ENCODE data around the gene GCN1.

DNA sequence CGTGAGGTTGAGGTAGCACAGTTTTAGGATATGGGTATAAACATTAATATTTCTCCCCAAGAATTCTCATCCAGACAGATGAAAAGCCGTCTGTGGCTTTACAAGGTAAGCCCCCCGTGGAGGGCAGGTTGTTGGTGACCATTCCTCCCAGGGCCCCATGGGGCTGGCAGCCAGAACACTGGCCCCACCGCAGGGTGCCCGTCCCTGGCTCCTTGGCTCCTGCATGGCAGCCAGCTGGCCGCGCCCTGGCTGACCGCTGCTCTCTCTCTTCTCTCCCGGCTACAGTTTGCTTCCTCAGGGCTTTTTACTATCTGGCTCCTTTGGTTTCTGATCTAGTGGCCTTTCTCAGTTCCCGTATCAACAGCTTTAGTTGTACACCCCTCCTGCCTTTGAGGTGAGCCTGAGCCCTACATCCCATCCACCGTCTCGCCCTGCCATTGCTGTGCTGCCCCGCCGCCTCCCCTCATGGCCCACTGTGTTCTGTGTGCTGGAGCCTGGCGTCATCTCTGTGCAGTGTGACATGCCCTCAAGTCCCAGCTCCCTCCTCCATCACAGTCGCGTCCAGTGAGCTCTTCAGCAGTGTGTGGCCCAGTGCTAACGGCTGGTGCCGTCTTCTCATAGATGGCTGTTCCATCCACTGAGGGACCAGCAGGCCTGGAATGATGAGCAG is 103.8 kb downstream of the GCN1 start:
- TF ChIP-seq, protein P1, sequence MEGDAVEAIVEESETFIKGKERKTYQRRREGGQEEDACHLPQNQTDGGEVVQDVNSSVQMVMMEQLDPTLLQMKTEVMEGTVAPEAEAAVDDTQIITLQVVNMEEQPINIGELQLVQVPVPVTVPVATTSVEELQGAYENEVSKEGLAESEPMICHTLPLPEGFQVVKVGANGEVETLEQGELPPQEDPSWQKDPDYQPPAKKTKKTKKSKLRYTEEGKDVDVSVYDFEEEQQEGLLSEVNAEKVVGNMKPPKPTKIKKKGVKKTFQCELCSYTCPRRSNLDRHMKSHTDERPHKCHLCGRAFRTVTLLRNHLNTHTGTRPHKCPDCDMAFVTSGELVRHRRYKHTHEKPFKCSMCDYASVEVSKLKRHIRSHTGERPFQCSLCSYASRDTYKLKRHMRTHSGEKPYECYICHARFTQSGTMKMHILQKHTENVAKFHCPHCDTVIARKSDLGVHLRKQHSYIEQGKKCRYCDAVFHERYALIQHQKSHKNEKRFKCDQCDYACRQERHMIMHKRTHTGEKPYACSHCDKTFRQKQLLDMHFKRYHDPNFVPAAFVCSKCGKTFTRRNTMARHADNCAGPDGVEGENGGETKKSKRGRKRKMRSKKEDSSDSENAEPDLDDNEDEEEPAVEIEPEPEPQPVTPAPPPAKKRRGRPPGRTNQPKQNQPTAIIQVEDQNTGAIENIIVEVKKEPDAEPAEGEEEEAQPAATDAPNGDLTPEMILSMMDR (IDR thresholded peaks at IDR 0.05) = no peak
- TF ChIP-seq POLR2A (IDR thresholded peaks at IDR 0.05) = no peak
